ENCODE data around the gene PDE4D.

The PDE4D gene

DNA sequence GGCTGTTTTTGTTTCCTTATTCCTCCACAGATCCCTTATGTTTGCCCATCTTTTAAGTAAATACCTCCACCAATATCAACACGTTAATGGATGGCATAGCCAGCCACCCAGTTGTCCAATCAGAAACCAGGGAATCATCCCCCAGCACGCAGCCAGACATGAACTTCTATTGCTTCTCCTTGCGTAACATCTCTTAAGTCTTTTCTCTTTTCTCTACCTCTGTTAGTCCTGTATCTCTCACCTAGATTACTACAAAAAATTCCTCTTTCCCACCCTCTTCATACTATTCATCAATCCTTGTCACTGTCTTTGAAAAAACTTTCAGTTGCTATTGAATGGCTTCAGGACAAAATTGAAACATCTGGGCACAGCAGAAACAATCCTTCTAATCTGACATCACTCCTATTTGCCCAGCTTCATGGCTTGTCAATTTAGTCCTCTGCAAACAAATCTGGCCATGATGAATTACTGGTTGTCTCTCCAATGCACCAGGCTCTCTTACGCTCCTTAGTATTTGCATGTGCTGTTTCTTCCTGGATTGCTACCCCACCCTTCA is 961.4 kb downstream of the PDE4D start:
- no peak for ATAC-seq
- TF ChIP-seq ZFP30 (CRISPR knock-in tag; IDR thresholded peaks at IDR 0.05) = no peak
- TF ChIP-seq RARB (CRISPR knock-in tag; IDR thresholded peaks at IDR 0.05) = no peak
- TF ChIP-seq ESRRG (CRISPR knock-in tag; IDR thresholded peaks at IDR 0.05) = no peak
- TF ChIP-seq, protein P1, sequence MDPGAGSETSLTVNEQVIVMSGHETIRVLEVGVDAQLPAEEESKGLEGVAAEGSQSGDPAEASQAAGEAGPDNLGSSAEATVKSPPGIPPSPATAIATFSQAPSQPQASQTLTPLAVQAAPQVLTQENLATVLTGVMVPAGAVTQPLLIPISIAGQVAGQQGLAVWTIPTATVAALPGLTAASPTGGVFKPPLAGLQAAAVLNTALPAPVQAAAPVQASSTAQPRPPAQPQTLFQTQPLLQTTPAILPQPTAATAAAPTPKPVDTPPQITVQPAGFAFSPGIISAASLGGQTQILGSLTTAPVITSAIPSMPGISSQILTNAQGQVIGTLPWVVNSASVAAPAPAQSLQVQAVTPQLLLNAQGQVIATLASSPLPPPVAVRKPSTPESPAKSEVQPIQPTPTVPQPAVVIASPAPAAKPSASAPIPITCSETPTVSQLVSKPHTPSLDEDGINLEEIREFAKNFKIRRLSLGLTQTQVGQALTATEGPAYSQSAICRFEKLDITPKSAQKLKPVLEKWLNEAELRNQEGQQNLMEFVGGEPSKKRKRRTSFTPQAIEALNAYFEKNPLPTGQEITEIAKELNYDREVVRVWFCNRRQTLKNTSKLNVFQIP (CRISPR knock-in tag; IDR thresholded peaks at IDR 0.05; ENCODE audit: borderline replicate concordance, low read depth) = no peak
- TF ChIP-seq PPARA (CRISPR knock-in tag; IDR thresholded peaks at IDR 0.05; ENCODE audit: borderline replicate concordance) = no peak
- TF ChIP-seq ARNTL (CRISPR knock-in tag; IDR thresholded peaks at IDR 0.05; ENCODE audit: borderline replicate concordance, low read depth) = no peak
- TF ChIP-seq CSDC2 (CRISPR knock-in tag; IDR thresholded peaks at IDR 0.05) = no peak
- TF ChIP-seq GLIS3 (CRISPR knock-in tag; IDR thresholded peaks at IDR 0.05) = no peak
- no peak for TF ChIP-seq ZFP3 (CRISPR knock-in tag; IDR thresholded peaks at IDR 0.05)
- no peak for TF ChIP-seq ISL1 (CRISPR knock-in tag; IDR thresholded peaks at IDR 0.05)
- TF ChIP-seq CREB5 (CRISPR knock-in tag; IDR thresholded peaks at IDR 0.05; ENCODE audit: low read depth) = no peak
- TF ChIP-seq ZNF70 (CRISPR knock-in tag; IDR thresholded peaks at IDR 0.05) = no peak
- no peak for TF ChIP-seq ZC3H10 (CRISPR knock-in tag; IDR thresholded peaks at IDR 0.05)
- TF ChIP-seq, protein P2, sequence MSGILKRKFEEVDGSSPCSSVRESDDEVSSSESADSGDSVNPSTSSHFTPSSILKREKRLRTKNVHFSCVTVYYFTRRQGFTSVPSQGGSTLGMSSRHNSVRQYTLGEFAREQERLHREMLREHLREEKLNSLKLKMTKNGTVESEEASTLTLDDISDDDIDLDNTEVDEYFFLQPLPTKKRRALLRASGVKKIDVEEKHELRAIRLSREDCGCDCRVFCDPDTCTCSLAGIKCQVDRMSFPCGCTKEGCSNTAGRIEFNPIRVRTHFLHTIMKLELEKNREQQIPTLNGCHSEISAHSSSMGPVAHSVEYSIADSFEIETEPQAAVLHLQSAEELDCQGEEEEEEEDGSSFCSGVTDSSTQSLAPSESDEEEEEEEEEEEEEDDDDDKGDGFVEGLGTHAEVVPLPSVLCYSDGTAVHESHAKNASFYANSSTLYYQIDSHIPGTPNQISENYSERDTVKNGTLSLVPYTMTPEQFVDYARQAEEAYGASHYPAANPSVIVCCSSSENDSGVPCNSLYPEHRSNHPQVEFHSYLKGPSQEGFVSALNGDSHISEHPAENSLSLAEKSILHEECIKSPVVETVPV (CRISPR knock-in tag; IDR thresholded peaks at IDR 0.05) = no peak
- no peak for TF ChIP-seq TCF4 (CRISPR knock-in tag; IDR thresholded peaks at IDR 0.05; ENCODE audit: borderline replicate concordance)
- TF ChIP-seq BACH2 (CRISPR knock-in tag; IDR thresholded peaks at IDR 0.05; ENCODE audit: borderline replicate concordance) = no peak
- no peak for TF ChIP-seq ZNF8 (CRISPR knock-in tag; IDR thresholded peaks at IDR 0.05)
- no peak for TF ChIP-seq TSHZ2 (CRISPR knock-in tag; IDR thresholded peaks at IDR 0.05)
- no peak for TF ChIP-seq SNAI2 (CRISPR knock-in tag; IDR thresholded peaks at IDR 0.05)

DNA sequence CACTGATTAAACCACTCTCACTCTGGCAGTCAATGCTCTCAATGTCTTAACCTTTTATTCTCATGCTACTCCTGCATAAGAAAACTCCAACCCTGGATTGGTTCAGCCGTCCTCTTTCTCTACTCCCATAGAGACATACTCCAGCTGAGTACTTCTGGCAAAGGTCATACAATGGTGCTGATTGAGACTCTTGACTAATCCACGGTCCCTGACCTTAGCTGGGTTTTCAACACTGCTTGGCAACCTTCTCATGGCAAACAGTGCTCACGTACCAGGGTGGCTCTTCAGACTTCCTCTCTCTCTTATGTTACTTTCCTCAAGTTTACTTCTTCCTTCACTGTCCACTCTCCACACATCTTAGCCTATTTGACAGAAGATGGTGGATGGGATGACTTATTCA is 963.0 kb downstream of the PDE4D start:
- TF ChIP-seq ZNF70 (CRISPR knock-in tag; IDR thresholded peaks at IDR 0.05) (no peak), ESRRG (CRISPR knock-in tag; IDR thresholded peaks at IDR 0.05) (no peak), TCF4 (CRISPR knock-in tag; IDR thresholded peaks at IDR 0.05; ENCODE audit: borderline replicate concordance) (no peak), ZC3H10 (CRISPR knock-in tag; IDR thresholded peaks at IDR 0.05) (no peak), ZNF8 (CRISPR knock-in tag; IDR thresholded peaks at IDR 0.05) (no peak), ZFP30 (CRISPR knock-in tag; IDR thresholded peaks at IDR 0.05) (no peak), GLIS3 (CRISPR knock-in tag; IDR thresholded peaks at IDR 0.05) (no peak), PPARA (CRISPR knock-in tag; IDR thresholded peaks at IDR 0.05; ENCODE audit: borderline replicate concordance) (no peak), ARNTL (CRISPR knock-in tag; IDR thresholded peaks at IDR 0.05; ENCODE audit: borderline replicate concordance, low read depth) (no peak)
- TF ChIP-seq, protein P1 (CRISPR knock-in tag; IDR thresholded peaks at IDR 0.05; ENCODE audit: borderline replicate concordance, low read depth) = no peak
- no peak for ATAC-seq

DNA sequence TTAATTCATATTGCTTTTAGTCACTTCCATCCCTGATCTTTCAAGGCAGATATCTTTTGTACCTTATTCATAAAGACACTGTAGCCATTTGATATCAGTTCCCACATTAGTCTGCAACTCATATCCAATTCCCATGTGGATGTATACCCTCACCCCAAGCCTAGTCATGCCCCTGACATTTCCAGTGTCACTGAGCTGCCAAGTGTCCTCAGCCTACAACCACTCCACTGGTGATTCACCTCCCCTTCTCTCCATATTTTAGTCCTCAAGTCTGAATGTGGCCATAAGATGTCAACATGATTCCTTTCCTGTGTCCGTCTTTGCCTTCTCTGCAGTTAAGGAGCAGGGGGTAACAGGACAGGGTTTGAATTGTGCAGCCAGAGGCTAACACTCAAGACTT is 963.8 kb downstream of the PDE4D start:
- TF ChIP-seq, protein P2 (CRISPR knock-in tag; IDR thresholded peaks at IDR 0.05) = no peak
- TF ChIP-seq CSDC2 (CRISPR knock-in tag; IDR thresholded peaks at IDR 0.05) (no peak), ZC3H10 (CRISPR knock-in tag; IDR thresholded peaks at IDR 0.05) (no peak), ISL1 (CRISPR knock-in tag; IDR thresholded peaks at IDR 0.05) (no peak), SNAI2 (CRISPR knock-in tag; IDR thresholded peaks at IDR 0.05) (no peak), TCF4 (CRISPR knock-in tag; IDR thresholded peaks at IDR 0.05; ENCODE audit: borderline replicate concordance) (no peak), ESRRG (CRISPR knock-in tag; IDR thresholded peaks at IDR 0.05) (no peak), PPARA (CRISPR knock-in tag; IDR thresholded peaks at IDR 0.05; ENCODE audit: borderline replicate concordance) (no peak), OSR1 (CRISPR knock-in tag; IDR thresholded peaks at IDR 0.05) (no peak), BACH2 (CRISPR knock-in tag; IDR thresholded peaks at IDR 0.05; ENCODE audit: borderline replicate concordance) (no peak), RARB (CRISPR knock-in tag; IDR thresholded peaks at IDR 0.05) (no peak), ZNF70 (CRISPR knock-in tag; IDR thresholded peaks at IDR 0.05) (no peak)
- ATAC-seq = no peak

All from SK-N-SH treated with all-trans-retinoic acid at 6 μM for 48 hours (cell line).